Measurements from ENCODE around the gene CD80. TPM values are rescaled to one million over a fixed set of nuclear protein-coding genes. Genes with fewer than 3 reads are reported as not detected.

CD80 gene
- total and polyA plus RNA-seq, 7 donors: 0.06 to 0.22 (median 0.07) TPM; not detected in 4

GRCh38 chr3:119538772-119539171 is 20.6 kb downstream of the CD80 start:
- Histone ChIP-seq H3K4me1 (no peaks in the 10 kb centered on the region), H3K9me3 (no peaks in the 10 kb centered on the region), H3K4me3 (no peak overlapping the region), H3K27me3 (ENCODE audit: insufficient read depth in 3 of 3, low read length in 2 of 3) (no peaks in the 10 kb centered on the region), H3K27ac (no peak overlapping the region), H3K36me3 (ENCODE audit: insufficient read depth in 1 of 2, low read depth in 1 of 2) (no peaks in the 10 kb centered on the region)
- ATAC-seq (no peak), DNase-seq (no peak)
- TF ChIP-seq CTCF (IDR thresholded peaks at IDR 0.05): no peak
- intact Hi-C loops (cut with DNase I): no loop called here
- 75 to 89% (median 85%) methylated on average over 1 of the region's 1 CpG for WGBS, 3 donors

- DNase-seq (no peak), ATAC-seq (no peak)
- Histone ChIP-seq H3K4me1 (no peaks in the 10 kb centered on the region), H3K9me3 (no peaks in the 10 kb centered on the region), H3K27ac (no peak overlapping the region), H3K4me3 (no peak overlapping the region), H3K27me3 (ENCODE audit: insufficient read depth in 3 of 3, low read length in 2 of 3) (no peaks in the 10 kb centered on the region), H3K36me3 (ENCODE audit: insufficient read depth in 1 of 2, low read depth in 1 of 2) (no peaks in the 10 kb centered on the region)
- TF ChIP-seq CTCF (IDR thresholded peaks at IDR 0.05): no peak
- intact Hi-C loops (cut with DNase I): no loop called here
- 94 to 96% (median 94%) methylated on average over 4 of the region's 4 CpGs for WGBS, 3 donors
Measured at GRCh38 chr3:119536757-119537156, 22.7 kb downstream of the CD80 start.

DNA sequence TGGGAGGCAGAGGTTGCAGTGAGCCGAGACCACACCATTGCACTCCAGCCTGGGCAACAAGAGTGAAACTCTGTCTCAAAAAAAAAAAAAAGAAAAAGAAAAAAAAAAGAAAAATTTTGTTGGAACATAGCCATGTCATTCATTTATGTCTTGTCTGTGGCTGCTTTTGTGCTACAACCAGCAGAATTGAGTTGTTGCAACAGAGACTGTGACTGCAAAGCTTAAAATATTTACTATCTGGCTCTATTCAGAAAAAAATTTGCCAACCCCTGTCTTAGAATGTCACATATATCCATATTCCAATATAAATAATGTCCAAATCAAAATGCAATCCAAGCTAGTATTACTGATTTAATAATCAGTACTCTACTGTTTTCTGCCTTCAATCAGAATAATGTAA is 25.1 kb downstream of the CD80 start:
- ATAC-seq (no peak), DNase-seq (no peak)
- no peaks in the 10 kb centered on the region for H3K36me3 ChIP-seq (ENCODE audit: insufficient read depth in 1 of 2, low read depth in 1 of 2)
- H3K4me1 ChIP-seq: no peaks in the 10 kb centered on the region
- no peaks in the 10 kb centered on the region for H3K9me3 ChIP-seq
- 67 to 92% (median 76%) methylated on average over 1 of the region's 1 CpG for WGBS, 3 donors
- H3K4me3 ChIP-seq: no peak overlapping the region
- H3K27ac ChIP-seq: no peak overlapping the region
- intact Hi-C loops (cut with DNase I): no loop called here
- no peaks in the 10 kb centered on the region for H3K27me3 ChIP-seq (ENCODE audit: insufficient read depth in 3 of 3, low read length in 2 of 3)
- TF ChIP-seq CTCF (IDR thresholded peaks at IDR 0.05): no peak

DNA sequence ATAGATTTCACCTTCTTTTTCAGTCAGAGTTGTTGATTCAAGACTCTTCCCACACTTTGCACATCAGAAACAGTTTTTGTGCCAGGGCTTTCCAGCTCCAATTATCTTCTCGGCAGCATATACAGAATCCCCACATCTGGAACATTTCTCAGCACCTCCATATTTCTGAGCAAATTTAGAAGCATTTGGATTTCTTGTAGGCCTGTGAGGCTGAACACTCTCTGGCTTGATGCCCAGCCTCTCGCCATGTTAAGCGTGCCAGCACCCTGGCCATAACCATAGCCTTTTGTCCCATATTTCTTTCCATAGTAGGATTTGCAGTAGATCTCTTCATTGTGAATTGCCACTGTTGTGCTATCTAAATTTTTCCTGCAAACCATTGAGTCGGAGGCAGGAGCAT is 28.3 kb downstream of the CD80 start:
- DNase-seq (no peak), ATAC-seq (no peak)
- Histone ChIP-seq H3K4me1 (no peaks in the 10 kb centered on the region), H3K36me3 (ENCODE audit: insufficient read depth in 1 of 2, low read depth in 1 of 2) (peaks cover 0 to 1% of the 10 kb centered on the region in 2 donors), H3K27me3 (ENCODE audit: insufficient read depth in 3 of 3, low read length in 2 of 3) (no peaks in the 10 kb centered on the region), H3K4me3 (no peak overlapping the region), H3K9me3 (no peaks in the 10 kb centered on the region), H3K27ac (no peak overlapping the region)
- 78 to 89% (median 82%) methylated on average over 4 of the region's 4 CpGs for WGBS, 3 donors
- TF ChIP-seq CTCF (IDR thresholded peaks at IDR 0.05): no peak
- intact Hi-C loops (cut with DNase I): no loop called here

GRCh38 chr3:119530456-119530855 is 29.0 kb downstream of the CD80 start:
- WGBS, 3 donors: 52 to 54% (median 53%) methylated on average over 2 of the region's 2 CpGs
- DNase-seq: no peak
- ATAC-seq: no peak
- intact Hi-C loops (cut with DNase I): no loop called here
- peaks cover 0 to 8% of the 10 kb centered on the region in 2 donors for H3K36me3 ChIP-seq (ENCODE audit: insufficient read depth in 1 of 2, low read depth in 1 of 2)
- no peaks in the 10 kb centered on the region for H3K9me3 ChIP-seq
- H3K4me1 ChIP-seq: no peaks in the 10 kb centered on the region
- H3K27me3 ChIP-seq (ENCODE audit: insufficient read depth in 3 of 3, low read length in 2 of 3): no peaks in the 10 kb centered on the region
- no peak overlapping the region for H3K27ac ChIP-seq
- no peak overlapping the region for H3K4me3 ChIP-seq
- no peak for TF ChIP-seq CTCF (IDR thresholded peaks at IDR 0.05)
